GM19463 (cell line): ENCODE results near the gene ING1.

ENCODE experiments used
- ATAC-seq: cut with Tn5 transposase; IDR thresholded peaks from one replicate; pipeline ENCODE4 v1.9.1; 2021; ENCODE audit warnings: mild to moderate bottlenecking, moderate library complexity; ENCODE audit not compliant: unreplicated experiment

The ING1 gene

DNA sequence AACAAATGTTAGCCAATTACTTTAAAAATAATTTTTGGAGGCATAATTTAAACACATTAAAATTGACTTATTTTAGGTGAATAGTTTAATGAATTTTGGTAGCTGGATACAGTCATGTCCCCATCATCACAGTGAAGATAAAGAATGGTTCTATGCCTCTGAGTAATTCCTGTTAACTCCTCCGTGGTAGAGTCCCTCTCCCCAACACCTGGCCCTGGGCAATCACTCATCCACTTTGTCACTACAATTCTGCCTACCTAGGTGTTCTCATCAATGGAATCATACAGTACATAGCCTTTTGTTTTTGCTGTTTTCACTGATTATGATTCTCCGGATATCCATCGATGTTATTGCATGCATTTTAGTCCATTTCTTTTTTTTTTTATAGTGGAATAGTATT is 55.6 kb downstream of the ING1 start:
- ATAC-seq: no peak

DNA sequence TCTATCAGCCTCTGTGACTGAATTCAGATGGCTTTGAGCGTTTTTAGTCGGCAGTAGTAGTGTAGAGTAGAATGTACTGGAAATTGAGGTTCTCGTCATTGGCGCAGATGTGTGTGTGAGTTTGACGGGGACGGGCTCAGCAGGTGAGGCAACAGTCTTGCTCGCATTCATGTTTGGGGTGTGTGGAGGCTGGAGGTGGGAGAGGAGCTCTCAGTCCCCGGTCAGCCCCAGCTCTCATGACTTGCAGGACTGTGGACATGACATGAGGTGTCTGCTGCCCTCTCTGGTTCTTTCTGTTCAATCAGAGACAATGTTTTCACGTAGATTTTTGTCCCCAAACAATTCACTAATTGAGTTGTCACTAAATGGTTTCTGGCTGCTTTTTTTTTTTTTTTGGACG is 57.2 kb downstream of the ING1 start:
- ATAC-seq: no peak

DNA sequence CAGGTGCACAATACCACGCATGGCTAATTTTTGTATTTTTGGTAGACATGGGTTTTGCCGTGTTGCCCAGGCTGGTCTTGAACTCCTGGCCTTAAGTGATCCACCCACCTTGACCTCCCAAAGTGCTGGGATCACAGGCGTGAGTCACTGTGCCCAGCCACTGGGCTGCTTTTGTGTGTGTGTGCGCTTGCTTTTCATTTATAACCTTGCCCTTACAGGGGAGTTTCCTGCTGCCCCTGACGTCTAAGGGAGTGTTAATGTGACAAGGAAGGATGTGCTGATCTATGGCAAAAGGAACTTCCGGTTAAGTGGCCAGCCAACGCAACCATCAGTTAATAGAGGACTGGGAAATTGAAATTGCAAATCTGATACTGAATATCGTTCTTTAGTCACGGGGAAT is 57.7 kb downstream of the ING1 start:
- no peak for ATAC-seq

DNA sequence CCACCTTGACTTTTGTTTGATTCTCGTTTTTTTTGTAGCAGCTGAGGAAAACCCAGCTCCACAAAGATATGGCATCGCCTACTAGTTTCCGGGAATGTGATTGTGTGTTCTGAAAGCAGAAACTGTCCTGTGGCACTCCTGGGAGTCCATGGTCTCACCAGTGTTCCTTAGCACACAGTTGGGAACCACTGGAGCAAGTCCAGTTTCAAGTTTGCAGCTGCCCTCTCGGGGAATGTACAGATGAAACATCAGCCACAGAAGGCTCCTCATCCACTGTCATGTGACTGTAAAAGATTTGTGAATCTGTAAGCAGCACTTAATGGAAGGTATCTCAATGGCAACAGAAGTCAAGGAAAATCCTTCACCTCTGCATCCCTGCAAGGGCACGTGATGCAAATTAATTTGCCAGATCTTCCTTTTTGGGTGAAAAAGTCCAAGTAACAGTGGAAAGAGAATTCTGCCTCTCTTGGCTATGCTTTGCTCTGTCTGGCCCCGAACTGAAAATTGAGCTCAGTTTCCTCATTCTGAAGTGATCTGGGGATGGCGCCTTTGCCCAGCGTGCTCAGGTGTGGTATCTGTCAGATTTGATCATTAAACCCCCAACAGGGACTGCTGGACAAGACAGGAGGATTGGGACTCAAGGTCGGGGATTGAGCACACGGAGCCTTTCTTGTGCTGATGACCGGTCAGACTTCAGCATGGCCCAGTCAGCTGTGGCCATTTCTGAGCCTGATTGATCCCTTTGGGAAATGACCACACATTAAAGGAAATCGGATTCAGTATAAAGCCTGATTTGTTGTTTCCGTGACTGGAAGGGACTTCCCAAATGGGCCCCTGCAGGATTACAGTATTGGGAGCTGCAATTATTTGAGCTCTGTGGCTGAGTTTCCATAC is 58.8 kb downstream of the ING1 start:
- no peak for ATAC-seq
